ENCODE data around the gene TNS4. TPM values are rescaled to one million over a fixed set of nuclear protein-coding genes. Genes with fewer than 3 reads are reported as not detected.
A peak's percentile ranks its signal among the peaks of the same experiment; 100 is the strongest.

The TNS4 gene
- total and polyA plus RNA-seq, 8 donors = 0.18 to 23.2 (median 0.76) TPM; not detected in 2

DNA sequence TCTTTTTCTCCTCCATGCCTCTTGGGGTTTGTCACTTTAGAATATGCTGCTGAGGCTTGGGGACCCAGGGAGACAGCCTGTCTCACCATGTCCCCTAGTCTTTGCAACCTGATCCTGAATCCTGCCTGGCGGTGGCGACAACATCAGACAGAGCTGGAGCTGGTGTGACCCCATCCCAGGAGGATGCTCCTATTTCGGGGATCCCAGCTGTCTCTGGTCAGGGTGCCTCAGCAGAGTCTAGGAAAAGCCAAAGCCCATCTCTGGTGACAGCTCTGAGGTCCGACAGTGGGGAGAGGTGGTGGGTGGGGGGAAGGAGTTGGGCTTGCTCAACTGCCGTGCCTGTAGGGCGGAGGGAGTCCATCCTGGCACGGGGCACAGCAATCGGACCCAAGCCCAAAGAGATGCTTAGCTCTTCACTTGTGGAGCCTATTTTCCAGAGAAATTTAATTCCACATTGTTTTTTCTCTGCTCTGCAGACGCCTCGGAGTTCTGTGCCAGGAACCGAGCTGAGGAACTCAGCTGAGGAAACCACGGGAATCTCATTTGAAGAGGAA lies 10.3 kb upstream of the TNS4 start:
- no peaks in the 10 kb centered on the region for H3K27me3 ChIP-seq
- intact Hi-C loops (cut with DNase I; ENCODE audit: low total_unique reads) = no loop called here
- DNase-seq = no peak
- H3K4me1 ChIP-seq = peaks cover 5 to 33% (median 7%) of the 10 kb centered on the region in 4 donors
- TF ChIP-seq POLR2AphosphoS5 (IDR thresholded peaks at IDR 0.05) = no peak
- TF ChIP-seq POLR2A (IDR thresholded peaks at IDR 0.05) = no peak
- TF ChIP-seq EP300 (IDR thresholded peaks at IDR 0.05) = no peak
- TF ChIP-seq, protein P1, sequence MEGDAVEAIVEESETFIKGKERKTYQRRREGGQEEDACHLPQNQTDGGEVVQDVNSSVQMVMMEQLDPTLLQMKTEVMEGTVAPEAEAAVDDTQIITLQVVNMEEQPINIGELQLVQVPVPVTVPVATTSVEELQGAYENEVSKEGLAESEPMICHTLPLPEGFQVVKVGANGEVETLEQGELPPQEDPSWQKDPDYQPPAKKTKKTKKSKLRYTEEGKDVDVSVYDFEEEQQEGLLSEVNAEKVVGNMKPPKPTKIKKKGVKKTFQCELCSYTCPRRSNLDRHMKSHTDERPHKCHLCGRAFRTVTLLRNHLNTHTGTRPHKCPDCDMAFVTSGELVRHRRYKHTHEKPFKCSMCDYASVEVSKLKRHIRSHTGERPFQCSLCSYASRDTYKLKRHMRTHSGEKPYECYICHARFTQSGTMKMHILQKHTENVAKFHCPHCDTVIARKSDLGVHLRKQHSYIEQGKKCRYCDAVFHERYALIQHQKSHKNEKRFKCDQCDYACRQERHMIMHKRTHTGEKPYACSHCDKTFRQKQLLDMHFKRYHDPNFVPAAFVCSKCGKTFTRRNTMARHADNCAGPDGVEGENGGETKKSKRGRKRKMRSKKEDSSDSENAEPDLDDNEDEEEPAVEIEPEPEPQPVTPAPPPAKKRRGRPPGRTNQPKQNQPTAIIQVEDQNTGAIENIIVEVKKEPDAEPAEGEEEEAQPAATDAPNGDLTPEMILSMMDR (IDR thresholded peaks at IDR 0.05) = no peak
- H3K9me3 ChIP-seq = no peaks in the 10 kb centered on the region
- H3K27ac ChIP-seq = no peak overlapping the region
- no peak overlapping the region for H3K4me3 ChIP-seq
- 50 to 77% (median 64%) methylated on average over 11 to 12 of the region's 12 CpGs for WGBS, 5 donors
- H3K36me3 ChIP-seq = no peaks in the 10 kb centered on the region

GRCh38 chr17:40511136-40511535 lies 9.7 kb upstream of the TNS4 start:
- no peak for DNase-seq
- TF ChIP-seq POLR2A (IDR thresholded peaks at IDR 0.05) (no peak), POLR2AphosphoS5 (IDR thresholded peaks at IDR 0.05) (no peak), EP300 (IDR thresholded peaks at IDR 0.05) (no peak)
- TF ChIP-seq, protein P1 (IDR thresholded peaks at IDR 0.05) = no peak
- H3K4me3 ChIP-seq = no peak overlapping the region
- H3K27me3 ChIP-seq = no peaks in the 10 kb centered on the region
- no peak overlapping the region for H3K27ac ChIP-seq
- intact Hi-C loops (cut with DNase I; ENCODE audit: low total_unique reads) = no loop called here
- no peaks in the 10 kb centered on the region for H3K9me3 ChIP-seq
- WGBS, 5 donors = 87 to 97% (median 92%) methylated on average over 2 of the region's 2 CpGs
- no peaks in the 10 kb centered on the region for H3K36me3 ChIP-seq
- H3K4me1 ChIP-seq = peaks cover under 1 to 27% (median 1%) of the 10 kb centered on the region in 4 donors

GRCh38 chr17:40510328-40510648 lies 8.9 kb upstream of the TNS4 start:
- Histone ChIP-seq H3K36me3 (no peaks in the 10 kb centered on the region), H3K4me3 (no peak overlapping the region), H3K27ac (no peak overlapping the region), H3K27me3 (no peaks in the 10 kb centered on the region), H3K4me1 (peaks cover 0 to 18% (median 0%) of the 10 kb centered on the region in 4 donors), H3K9me3 (no peaks in the 10 kb centered on the region)
- DNase-seq = no peak
- intact Hi-C loops (cut with DNase I; ENCODE audit: low total_unique reads) = no loop called here
- peak in 1 of 3 donors; percentile 13 for TF ChIP-seq POLR2AphosphoS5 (IDR thresholded peaks at IDR 0.05)
- TF ChIP-seq POLR2A (IDR thresholded peaks at IDR 0.05) = no peak
- 80 to 85% (median 82%) methylated on average over 7 to 8 of the region's 8 CpGs for WGBS, 5 donors

GRCh38 chr17:40509626-40510327 lies 8.4 kb upstream of the TNS4 start:
- TF ChIP-seq, protein P1 (IDR thresholded peaks at IDR 0.05) = no peak
- TF ChIP-seq POLR2AphosphoS5 (IDR thresholded peaks at IDR 0.05) = no peak
- no peak for TF ChIP-seq POLR2A (IDR thresholded peaks at IDR 0.05)
- TF ChIP-seq EP300 (IDR thresholded peaks at IDR 0.05) = no peak
- no peak for DNase-seq
- Histone ChIP-seq H3K9me3 (no peaks in the 10 kb centered on the region), H3K4me3 (no peak overlapping the region), H3K36me3 (no peaks in the 10 kb centered on the region), H3K27ac (no peak overlapping the region), H3K27me3 (no peaks in the 10 kb centered on the region), H3K4me1 (peaks cover 0 to 16% (median 0%) of the 10 kb centered on the region in 4 donors)
- intact Hi-C loops (cut with DNase I; ENCODE audit: low total_unique reads) = no loop called here
- 78 to 86% (median 86%) methylated on average over 7 to 10 of the region's 10 CpGs for whole genome bisulfite sequencing, 5 donors

GRCh38 chr17:40506786-40507185 lies 5.4 kb upstream of the TNS4 start:
- H3K4me1 ChIP-seq = peaks cover 0 to 11% (median 0%) of the 10 kb centered on the region in 4 donors
- no peak overlapping the region for H3K27ac ChIP-seq
- DNase-seq = no peak
- TF ChIP-seq EP300 (IDR thresholded peaks at IDR 0.05) (no peak), POLR2AphosphoS5 (IDR thresholded peaks at IDR 0.05) (no peak), POLR2A (IDR thresholded peaks at IDR 0.05) (no peak)
- TF ChIP-seq, protein P1 (IDR thresholded peaks at IDR 0.05) = no peak
- H3K9me3 ChIP-seq = no peaks in the 10 kb centered on the region
- no peak overlapping the region for H3K4me3 ChIP-seq
- no peaks in the 10 kb centered on the region for H3K36me3 ChIP-seq
- 83 to 93% (median 87%) methylated on average over 5 of the region's 5 CpGs for WGBS, 5 donors
- no peaks in the 10 kb centered on the region for H3K27me3 ChIP-seq
- intact Hi-C loops (cut with DNase I; ENCODE audit: low total_unique reads) = no loop called here

All from stomach (tissue), 9 donors.